Panc1 (cell line): ENCODE measurements around the gene PGM5. TPM values are rescaled to one million over a fixed set of nuclear protein-coding genes. Genes with fewer than 3 reads are reported as not detected.

Experiments
- ATAC-seq: fragments of 200-7000 bp; cut with Tn5 transposase; 2 replicates; pipeline ENCODE4 v1.9.1; 2020; ENCODE audit warnings: mild to moderate bottlenecking, moderate library complexity
- BruUV-seq: library from RNA; stranded (reverse); fragments of 400-500 nt; replicated peaks from 2 replicates; lab custom pipeline; 2021; lab: Mats Ljungman, UMichigan
- CTCF ChIA-PET: fragments of 300-600 bp; sonication (Branson Sonifier 250); formaldehyde crosslinking; loops from one replicate; lab custom pipeline; 2022; ENCODE audit warnings: antibody characterized with exemption; lab: Charles Lee
- POLR2A ChIA-PET: fragments of 300-600 bp; sonication (Branson Sonifier 250); formaldehyde crosslinking; loops from one replicate; lab custom pipeline; 2022; ENCODE audit warnings: antibody characterized with exemption; lab: Charles Lee
- DNase-seq: peaks from one replicate; pipeline ENCODE4 v3.0.0-alpha.2; 2010; ENCODE audit warnings: low read depth, low spot score
- H3K27ac ChIP-seq: 2 replicates; pipeline ENCODE4 v1.5.1; 2011; ENCODE audit warnings: mild to moderate bottlenecking, low read length, inconsistent platforms
- H3K27me3 ChIP-seq: fragments of 200-500 bp; sonication (Bioruptor generic); 2 replicates; pipeline ENCODE4 v1.6.0; 2014; ENCODE audit warnings: low read length, inconsistent platforms; ENCODE audit not compliant: control insufficient read depth, insufficient read depth
- H3K36me3 ChIP-seq: fragments of 200-500 bp; sonication (Bioruptor generic); 2 replicates; pipeline ENCODE4 v1.5.1; 2014; ENCODE audit warnings: inconsistent platforms, mild to moderate bottlenecking, low read length, moderate library complexity; ENCODE audit not compliant: control insufficient read depth, insufficient read depth
- H3K4me1 ChIP-seq: 2 replicates; pipeline ENCODE4 v1.5.1; 2011; ENCODE audit warnings: inconsistent platforms, mild to moderate bottlenecking, low read length, moderate library complexity; ENCODE audit not compliant: control insufficient read depth, insufficient read depth
- H3K4me3 ChIP-seq, 2 experiments: 2 replicates each; pipeline ENCODE4 v1.5.1; 2011 to 2012; ENCODE audit warnings: low read depth in 2 of 2, low read length in 2 of 2, mild to moderate bottlenecking in 2 of 2, inconsistent platforms in 1 of 2, moderate library complexity in 1 of 2
- H3K9me3 ChIP-seq: fragments of 200-500 bp; sonication (Bioruptor generic); 2 replicates; pipeline ENCODE4 v1.5.1; 2014; ENCODE audit warnings: low read depth, mild to moderate bottlenecking, inconsistent platforms, low read length, moderate library complexity; ENCODE audit not compliant: control insufficient read depth, insufficient read depth
- CTCF ChIP-seq: fragments of 450-650 bp; IDR thresholded peaks from 2 replicates; pipeline ENCODE4 v1.5.1; 2017; ENCODE audit warnings: mild to moderate bottlenecking
- POLR2AphosphoS5 ChIP-seq: IDR thresholded peaks from 2 replicates; pipeline ENCODE4 v1.6.1; 2012; ENCODE audit warnings: mild to moderate bottlenecking, low read depth, low read length, moderate library complexity
- SIN3A ChIP-seq: IDR thresholded peaks from 2 replicates; pipeline ENCODE4 v1.6.1; 2012; ENCODE audit warnings: low read depth, mild to moderate bottlenecking, low read length, moderate library complexity, borderline replicate concordance; ENCODE audit not compliant: insufficient read depth
- TCF7L2 ChIP-seq: IDR thresholded peaks from 2 replicates; pipeline ENCODE4 v1.6.1; 2011; ENCODE audit warnings: mild to moderate bottlenecking, low read depth, low read length, inconsistent platforms
- in situ Hi-C: cut with HindIII; loops from 2 replicates; pipeline ENCODE4 v1.10.0; 2016; ENCODE audit warnings: low sequenced_read_pairs, low pct_unique_long_range_greater_than_20kb
- intact Hi-C: fragments of 100-400 bp; cut with micrococcal nuclease; formaldehyde crosslinking; loops from one replicate; pipeline ENCODE4 v1.10.0; 2022; ENCODE audit not compliant: unreplicated experiment
- total RNA-seq: library from RNA; stranded (reverse); gene quantifications from one replicate; pipeline ENCODE4 v1.2.1, GENCODE V29; 2021; ENCODE audit not compliant: unreplicated experiment
- TF ChIP-seq, protein P1 (sequence below), 2 experiments: IDR thresholded peaks; 2 replicates each; pipeline ENCODE4 v1.6.1; 2011 to 2012; ENCODE audit warnings: low read depth in 2 of 2, control low read depth in 1 of 2, low read length in 1 of 2, mild to moderate bottlenecking in 1 of 2, moderate library complexity in 1 of 2; ENCODE audit not compliant: insufficient read depth in 1 of 2

The PGM5 gene
- total RNA-seq, 1 experiment from 2014 or later: 0.21 TPM

GRCh38 chr9:68541568-68541967 is 185.2 kb downstream of the PGM5 start:
- H3K27me3 ChIP-seq: no peaks in the 10 kb centered on the region
- in situ Hi-C loops: no loop called here
- DNase-seq (no peak), ATAC-seq (no peak)
- H3K9me3 ChIP-seq: no peaks in the 10 kb centered on the region
- no peaks in the 10 kb centered on the region for H3K36me3 ChIP-seq
- no peak overlapping the region for H3K4me3 ChIP-seq
- TF ChIP-seq TCF7L2 (no peak), POLR2AphosphoS5 (no peak)
- H3K27ac ChIP-seq: no peak overlapping the region
- BruUV-seq: no TSS peak
- intact Hi-C loops: no loop called here
- H3K4me1 ChIP-seq: no peaks in the 10 kb centered on the region
- POLR2A ChIA-PET: no interaction called here
- CTCF ChIA-PET: no interaction called here

- no peak overlapping the region for H3K27ac ChIP-seq
- in situ Hi-C loops (no loop called here), intact Hi-C loops (no loop called here)
- POLR2A ChIA-PET: no interaction called here
- CTCF ChIA-PET: no interaction called here
- no peak overlapping the region for H3K4me3 ChIP-seq
- BruUV-seq: no TSS peak
- H3K36me3 ChIP-seq: no peaks in the 10 kb centered on the region
- no peaks in the 10 kb centered on the region for H3K9me3 ChIP-seq
- TF ChIP-seq TCF7L2: no peak
- TF ChIP-seq, protein P1, sequence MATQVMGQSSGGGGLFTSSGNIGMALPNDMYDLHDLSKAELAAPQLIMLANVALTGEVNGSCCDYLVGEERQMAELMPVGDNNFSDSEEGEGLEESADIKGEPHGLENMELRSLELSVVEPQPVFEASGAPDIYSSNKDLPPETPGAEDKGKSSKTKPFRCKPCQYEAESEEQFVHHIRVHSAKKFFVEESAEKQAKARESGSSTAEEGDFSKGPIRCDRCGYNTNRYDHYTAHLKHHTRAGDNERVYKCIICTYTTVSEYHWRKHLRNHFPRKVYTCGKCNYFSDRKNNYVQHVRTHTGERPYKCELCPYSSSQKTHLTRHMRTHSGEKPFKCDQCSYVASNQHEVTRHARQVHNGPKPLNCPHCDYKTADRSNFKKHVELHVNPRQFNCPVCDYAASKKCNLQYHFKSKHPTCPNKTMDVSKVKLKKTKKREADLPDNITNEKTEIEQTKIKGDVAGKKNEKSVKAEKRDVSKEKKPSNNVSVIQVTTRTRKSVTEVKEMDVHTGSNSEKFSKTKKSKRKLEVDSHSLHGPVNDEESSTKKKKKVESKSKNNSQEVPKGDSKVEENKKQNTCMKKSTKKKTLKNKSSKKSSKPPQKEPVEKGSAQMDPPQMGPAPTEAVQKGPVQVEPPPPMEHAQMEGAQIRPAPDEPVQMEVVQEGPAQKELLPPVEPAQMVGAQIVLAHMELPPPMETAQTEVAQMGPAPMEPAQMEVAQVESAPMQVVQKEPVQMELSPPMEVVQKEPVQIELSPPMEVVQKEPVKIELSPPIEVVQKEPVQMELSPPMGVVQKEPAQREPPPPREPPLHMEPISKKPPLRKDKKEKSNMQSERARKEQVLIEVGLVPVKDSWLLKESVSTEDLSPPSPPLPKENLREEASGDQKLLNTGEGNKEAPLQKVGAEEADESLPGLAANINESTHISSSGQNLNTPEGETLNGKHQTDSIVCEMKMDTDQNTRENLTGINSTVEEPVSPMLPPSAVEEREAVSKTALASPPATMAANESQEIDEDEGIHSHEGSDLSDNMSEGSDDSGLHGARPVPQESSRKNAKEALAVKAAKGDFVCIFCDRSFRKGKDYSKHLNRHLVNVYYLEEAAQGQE (IDR thresholded peaks at IDR 0.05; ENCODE audit: insufficient read depth in 1 of 2, low read depth in 2 of 2, low read length in 1 of 2): no peak
- ATAC-seq: no peak
- no peaks in the 10 kb centered on the region for H3K4me1 ChIP-seq
- DNase-seq: no peak
- H3K27me3 ChIP-seq: no peaks in the 10 kb centered on the region
Measured at GRCh38 chr9:68545033-68545705, 188.8 kb downstream of the PGM5 start.

DNA sequence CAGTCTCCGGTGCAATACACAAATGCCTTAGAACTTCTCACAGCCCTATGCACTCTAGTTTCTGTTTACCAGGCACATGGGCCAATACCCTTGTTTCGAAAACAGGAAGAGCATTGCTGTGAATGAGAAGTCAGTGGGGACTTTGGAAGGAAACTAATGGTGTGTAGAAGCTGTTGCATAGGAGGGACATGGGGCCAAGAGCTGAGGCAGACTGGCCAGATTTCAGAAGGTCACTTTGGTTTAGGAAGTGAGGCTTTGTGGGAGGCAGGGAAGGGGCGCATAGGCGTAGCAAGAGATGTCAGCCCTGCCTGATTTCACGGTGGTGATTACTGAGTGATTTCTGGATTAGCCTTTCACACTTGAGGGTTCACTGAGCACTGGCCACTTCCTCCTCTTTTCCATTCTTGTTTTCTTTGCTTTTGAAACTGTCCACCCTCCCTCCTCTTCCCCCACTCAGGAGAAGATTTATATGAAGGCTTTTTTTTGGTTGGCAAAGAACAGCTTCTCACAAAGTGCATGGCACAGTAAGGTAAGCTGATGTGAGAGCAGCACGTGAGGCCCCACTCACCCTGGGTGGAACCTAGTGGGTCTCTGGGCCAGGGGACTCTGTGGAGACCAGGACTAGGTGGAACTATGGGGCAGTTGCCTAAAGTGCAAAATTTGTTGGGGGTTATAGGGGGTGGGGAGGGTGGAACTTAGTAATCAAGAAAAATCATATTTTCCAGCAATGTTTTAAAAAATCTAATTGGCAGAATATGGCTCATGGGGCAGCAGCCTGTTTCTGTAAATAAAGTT is 190.4 kb downstream of the PGM5 start:
- DNase-seq (no peak), ATAC-seq (no peak)
- H3K36me3 ChIP-seq: no peaks in the 10 kb centered on the region
- POLR2A ChIA-PET: no interaction called here
- TF ChIP-seq POLR2AphosphoS5: no peak
- no peak for TF ChIP-seq SIN3A
- TF ChIP-seq TCF7L2: no peak
- TF ChIP-seq, protein P1 (IDR thresholded peaks at IDR 0.05; ENCODE audit: insufficient read depth in 1 of 2, low read depth in 2 of 2, low read length in 1 of 2): no peak
- TF ChIP-seq CTCF: no peak
- in situ Hi-C loops: no loop called here
- no peaks in the 10 kb centered on the region for H3K27me3 ChIP-seq
- H3K9me3 ChIP-seq: no peaks in the 10 kb centered on the region
- no TSS peak for BruUV-seq
- H3K4me3 ChIP-seq: no peak overlapping the region
- CTCF ChIA-PET: interaction anchor here (0.5 kb wide), 1 partner anchor 74 kb away, joined by 3 read pairs; no protein-coding TSS in a partner anchor
- H3K27ac ChIP-seq: no peak overlapping the region
- intact Hi-C loops: no loop called here
- no peaks in the 10 kb centered on the region for H3K4me1 ChIP-seq
